Spinal cord (tissue), 10 donors: ENCODE results near the gene SAMD10. TPM values are rescaled to one million over a fixed set of nuclear protein-coding genes. Genes with fewer than 3 reads are reported as not detected.

ENCODE experiments used
- DNase-seq, 6 donors: peaks; one replicate each; pipeline versions ENCODE4 v3.0.0 to v3.0.0-alpha.2; 2013 to 2015; ENCODE audit warnings: low spot score in 6 of 6, low read depth in 4 of 6
- H3K27ac ChIP-seq: one replicate; pipeline ENCODE4 v1.5.1; 2013; ENCODE audit warnings: low read depth, low read length, control low read depth
- H3K27me3 ChIP-seq: one replicate; pipeline ENCODE4 v1.6.1; 2013; ENCODE audit warnings: low read length; ENCODE audit not compliant: control insufficient read depth, insufficient read depth
- H3K36me3 ChIP-seq: one replicate; pipeline ENCODE4 v1.6.1; 2013; ENCODE audit warnings: low read length; ENCODE audit not compliant: control insufficient read depth, insufficient read depth
- H3K4me1 ChIP-seq: one replicate; pipeline ENCODE4 v1.6.1; 2013; ENCODE audit warnings: low read length; ENCODE audit not compliant: control insufficient read depth, insufficient read depth
- H3K4me3 ChIP-seq: one replicate; pipeline ENCODE4 v1.5.1; 2013; ENCODE audit warnings: low read depth, low read length, control low read depth
- H3K9me3 ChIP-seq: one replicate; pipeline ENCODE4 v1.6.1; 2013; ENCODE audit warnings: low read length; ENCODE audit not compliant: control insufficient read depth, insufficient read depth
- WGBS: methylation state at CpG from one replicate; pipeline ENCODE4 v1.1.5; 2013; ENCODE audit warnings: missing lambda C conversion rate; ENCODE audit not compliant: insufficient coverage; 5-methylcytosine and 5-hydroxymethylcytosine counted together
- polyA plus RNA-seq, 2 donors: library from polyadenylated mRNA; unstranded; fragments of 120-200 nt; gene quantifications; one replicate each; pipeline ENCODE4 v1.2.1, GENCODE V29; 2013; ENCODE audit not compliant: insufficient read length in 2 of 2
- total RNA-seq, 2 donors: library from RNA; depleted of rRNA in 1 of 2; stranded (reverse); fragments of 120-200 nt in 1 of 2; fragments of >200 nt in 1 of 2; gene quantifications; one replicate each; pipeline versions ENCODE4 v1.2.3 to v1.2.4, GENCODE V29; 2013 to 2014
- donor health status: healthy.

Gene SAMD10
- total and polyA plus RNA-seq, 4 donors, result 6.9 to 42.9 (median 24.1) TPM

- Histone ChIP-seq H3K9me3 (no peaks in the 10 kb centered on the region), H3K27ac (no peak overlapping the region), H3K4me3 (no peak overlapping the region), H3K36me3 (peaks cover 72% of the 10 kb centered on the region), H3K27me3 (no peaks in the 10 kb centered on the region), H3K4me1 (peaks cover 36% of the 10 kb centered on the region)
- WGBS, result 50% methylated on average over 2 of the region's 13 CpGs
- no peak for DNase-seq
These were observed 21.6 kb downstream of the SAMD10 start for GRCh38 chr20:63957690-63958441.

GRCh38 chr20:63957004-63957689, 22.3 kb downstream of the SAMD10 start:
- H3K4me1 ChIP-seq, result peaks cover 42% of the 10 kb centered on the region
- no peaks in the 10 kb centered on the region for H3K27me3 ChIP-seq
- peak overlapping the region; percentile 52 for H3K27ac ChIP-seq
- no peaks in the 10 kb centered on the region for H3K9me3 ChIP-seq
- 6% methylated on average over 27 of the region's 28 CpGs for WGBS
- H3K36me3 ChIP-seq, result peaks cover 72% of the 10 kb centered on the region
- DNase-seq, result peak in 2 of 6 donors; percentile 47 to 70
- H3K4me3 ChIP-seq, result peak overlapping the region; percentile 64

DNA sequence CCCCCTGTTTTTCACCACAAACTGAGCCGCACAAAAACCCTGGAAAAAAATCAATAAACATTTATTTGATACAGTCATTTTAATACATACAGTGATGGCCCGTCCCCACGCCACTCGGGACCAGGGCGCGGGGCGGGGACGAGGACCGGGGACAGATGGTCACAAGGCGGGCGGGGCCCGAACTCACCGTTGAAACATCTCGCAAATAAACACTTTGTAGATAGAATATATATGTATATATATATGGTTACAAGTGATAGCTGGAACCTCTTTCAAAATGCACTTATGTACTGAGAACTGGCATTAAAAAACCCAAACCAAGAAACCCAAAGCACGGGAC, 22.8 kb downstream of the SAMD10 start:
- Histone ChIP-seq H3K4me3 (peak overlapping the region; percentile 64), H3K9me3 (no peaks in the 10 kb centered on the region), H3K27ac (peak overlapping the region; percentile 52), H3K27me3 (no peaks in the 10 kb centered on the region), H3K36me3 (peaks cover 72% of the 10 kb centered on the region), H3K4me1 (peaks cover 46% of the 10 kb centered on the region)
- DNase-seq, result no peak
- 0% methylated on average over 9 of the region's 15 CpGs for WGBS

DNA sequence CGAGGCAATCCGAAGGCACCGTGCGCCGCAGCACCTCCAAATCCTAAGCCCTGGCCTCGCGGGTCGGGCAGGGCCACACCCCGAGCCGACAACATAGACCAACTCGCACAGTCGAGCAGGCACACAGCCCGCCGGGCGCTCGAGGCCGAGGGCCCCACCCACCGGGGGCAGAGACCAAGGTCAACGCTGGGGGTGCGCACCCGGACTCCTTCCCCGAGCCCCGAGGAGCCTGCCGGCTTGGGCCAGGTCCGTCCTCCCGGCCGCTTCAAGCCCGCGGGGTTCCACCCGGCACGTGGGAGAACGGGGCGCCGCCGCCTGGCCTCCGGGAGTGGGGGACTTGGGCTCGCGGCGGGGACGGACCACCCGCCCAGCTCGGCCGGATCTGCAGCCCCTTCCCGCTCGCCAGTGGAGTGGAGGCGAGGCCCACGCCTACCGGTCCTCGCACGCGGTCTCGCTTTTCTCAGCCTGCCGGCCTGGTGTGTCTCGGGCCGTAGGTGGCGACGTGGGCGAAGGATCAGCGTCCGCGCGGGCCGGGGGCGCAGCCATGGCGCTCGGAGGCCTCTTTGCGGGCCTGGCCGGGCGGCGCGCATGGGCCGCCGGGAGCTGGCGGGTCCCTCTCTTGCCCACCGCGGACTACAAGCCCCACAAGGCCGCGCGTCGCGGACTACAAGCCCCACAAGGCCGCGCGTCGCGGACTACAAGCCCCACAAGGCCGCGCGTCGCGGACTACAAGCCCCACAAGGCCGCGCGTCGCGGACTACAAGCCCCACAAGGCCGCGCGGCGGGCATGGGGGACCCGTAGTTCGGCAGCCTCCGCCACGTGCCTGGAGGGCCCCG, 23.4 kb downstream of the SAMD10 start, which contains the start of gene UCKL1:
Gene UCKL1 (minus strand): TSS at position 590 of the 837 bp plus-strand sequence. CDS start 44 bp downstream, at position 546.
- Histone ChIP-seq H3K36me3 (peaks cover 72% of the 10 kb centered on the region), H3K27ac (peak within 1 kb of the TSS; percentile 73), H3K4me3 (peak within 1 kb of the TSS; percentile 80), H3K4me1 (peaks cover 52% of the 10 kb centered on the region), H3K27me3 (no peaks in the 10 kb centered on the region), H3K9me3 (no peaks in the 10 kb centered on the region)
- peak in 5 of 6 donors; percentile 79 to 97 (median 88) for DNase-seq
- WGBS, result under 1% methylated on average over 90 of the region's 105 CpGs

GRCh38 chr20:63955281-63955826, 24.1 kb downstream of the SAMD10 start:
- DNase-seq, result peak in 1 of 6 donors; percentile 20
- no peaks in the 10 kb centered on the region for H3K27me3 ChIP-seq
- WGBS, result under 1% methylated on average over 31 of the region's 31 CpGs
- peaks cover 72% of the 10 kb centered on the region for H3K36me3 ChIP-seq
- H3K9me3 ChIP-seq, result no peaks in the 10 kb centered on the region
- H3K27ac ChIP-seq, result peak overlapping the region; percentile 73
- H3K4me3 ChIP-seq, result peak overlapping the region; percentile 80
- peaks cover 59% of the 10 kb centered on the region for H3K4me1 ChIP-seq

DNA sequence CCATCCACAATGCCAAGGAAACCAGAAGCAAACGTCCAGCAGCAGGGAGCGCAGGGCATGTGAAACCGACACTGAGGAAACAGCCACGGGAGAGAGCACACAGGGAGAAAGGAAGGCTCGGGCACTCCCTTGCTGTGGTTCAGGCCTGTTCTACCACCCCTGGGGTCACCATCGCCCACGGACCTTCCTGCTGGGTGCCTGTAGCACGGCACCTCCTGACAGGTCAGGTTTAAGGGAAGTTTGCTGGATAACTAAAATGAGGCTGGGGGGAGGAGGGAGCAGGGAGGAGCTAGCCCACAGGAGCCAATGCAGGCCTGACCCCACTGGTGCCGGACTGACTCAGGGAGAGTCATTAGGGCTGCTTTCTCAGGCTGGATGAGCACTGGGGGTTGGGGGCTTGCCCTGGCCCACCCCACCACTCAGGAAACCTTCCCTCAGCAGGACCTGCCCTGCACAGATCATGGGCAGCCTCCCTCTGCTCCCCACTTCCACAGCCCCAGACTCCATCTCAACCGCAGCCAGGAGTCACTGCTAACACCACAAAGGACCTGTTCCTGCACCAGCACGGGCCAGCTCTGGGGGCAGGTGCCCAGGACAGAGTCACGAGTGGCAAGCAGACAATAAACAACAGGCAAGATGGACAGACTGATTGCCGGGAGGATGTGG, 25.5 kb downstream of the SAMD10 start:
- WGBS, result 78% methylated on average over 13 of the region's 13 CpGs
- Histone ChIP-seq H3K27me3 (no peaks in the 10 kb centered on the region), H3K36me3 (peaks cover 68% of the 10 kb centered on the region), H3K4me1 (peaks cover 74% of the 10 kb centered on the region), H3K4me3 (no peak overlapping the region), H3K27ac (no peak overlapping the region), H3K9me3 (no peaks in the 10 kb centered on the region)
- no peak for DNase-seq

GRCh38 chr20:63952769-63953168, 26.7 kb downstream of the SAMD10 start:
- Histone ChIP-seq H3K36me3 (peaks cover 59% of the 10 kb centered on the region), H3K9me3 (no peaks in the 10 kb centered on the region), H3K27ac (no peak overlapping the region), H3K27me3 (no peaks in the 10 kb centered on the region), H3K4me3 (no peak overlapping the region), H3K4me1 (peaks cover 81% of the 10 kb centered on the region)
- no peak for DNase-seq
- WGBS, result 92% methylated on average over 5 of the region's 14 CpGs

DNA sequence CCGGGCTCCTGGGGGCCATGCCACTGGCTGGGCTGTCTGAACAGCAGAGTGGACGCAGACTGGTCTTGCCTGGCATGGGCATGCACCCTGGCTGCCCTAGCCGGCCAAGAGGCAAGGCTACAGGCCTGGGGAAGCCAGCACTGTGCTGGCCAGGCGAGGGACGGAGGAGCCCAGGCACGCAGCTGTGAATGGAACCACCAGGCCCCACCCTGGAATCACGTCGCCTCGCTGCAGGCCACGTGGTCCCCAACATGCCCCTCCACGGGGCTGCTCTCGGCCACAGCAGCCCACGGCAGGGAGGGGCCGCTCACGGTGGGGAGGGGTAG, 27.3 kb downstream of the SAMD10 start:
- H3K4me1 ChIP-seq, result peaks cover 81% of the 10 kb centered on the region
- H3K4me3 ChIP-seq, result no peak overlapping the region
- DNase-seq, result no peak
- H3K9me3 ChIP-seq, result no peaks in the 10 kb centered on the region
- peaks cover 59% of the 10 kb centered on the region for H3K36me3 ChIP-seq
- no peak overlapping the region for H3K27ac ChIP-seq
- 92% methylated on average over 15 of the region's 15 CpGs for WGBS
- no peaks in the 10 kb centered on the region for H3K27me3 ChIP-seq
